Measurements from ENCODE around the gene FGR.
A peak's percentile ranks its signal among the peaks of the same experiment; 100 is the strongest.

DNA sequence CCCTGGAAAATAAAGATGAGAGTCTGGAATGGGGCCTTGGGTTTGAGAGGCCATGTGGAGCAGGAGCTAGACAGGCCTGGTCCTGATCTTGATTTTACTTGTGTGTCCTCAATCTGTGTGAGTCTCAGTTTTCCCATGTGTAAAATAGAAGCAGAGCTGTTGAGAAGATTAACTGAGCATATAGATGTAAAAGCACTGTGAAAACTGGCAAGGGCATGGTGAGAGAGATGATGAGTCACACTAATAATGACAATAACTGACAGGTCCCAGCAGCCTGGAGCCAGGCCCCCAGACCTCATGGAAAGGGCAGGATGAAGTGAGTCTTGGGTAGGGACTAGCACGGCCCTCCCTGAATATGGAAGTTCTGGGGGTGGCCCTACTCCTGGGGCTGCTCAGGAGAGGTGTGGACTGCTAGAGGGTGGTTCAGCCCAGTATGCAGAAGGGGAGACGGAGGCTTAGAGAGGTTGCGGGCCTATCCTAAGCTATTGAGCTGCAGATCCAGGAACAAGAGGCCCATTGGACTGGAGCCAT, 28.2 kb downstream of the FGR start:
- TF ChIP-seq, protein P1, sequence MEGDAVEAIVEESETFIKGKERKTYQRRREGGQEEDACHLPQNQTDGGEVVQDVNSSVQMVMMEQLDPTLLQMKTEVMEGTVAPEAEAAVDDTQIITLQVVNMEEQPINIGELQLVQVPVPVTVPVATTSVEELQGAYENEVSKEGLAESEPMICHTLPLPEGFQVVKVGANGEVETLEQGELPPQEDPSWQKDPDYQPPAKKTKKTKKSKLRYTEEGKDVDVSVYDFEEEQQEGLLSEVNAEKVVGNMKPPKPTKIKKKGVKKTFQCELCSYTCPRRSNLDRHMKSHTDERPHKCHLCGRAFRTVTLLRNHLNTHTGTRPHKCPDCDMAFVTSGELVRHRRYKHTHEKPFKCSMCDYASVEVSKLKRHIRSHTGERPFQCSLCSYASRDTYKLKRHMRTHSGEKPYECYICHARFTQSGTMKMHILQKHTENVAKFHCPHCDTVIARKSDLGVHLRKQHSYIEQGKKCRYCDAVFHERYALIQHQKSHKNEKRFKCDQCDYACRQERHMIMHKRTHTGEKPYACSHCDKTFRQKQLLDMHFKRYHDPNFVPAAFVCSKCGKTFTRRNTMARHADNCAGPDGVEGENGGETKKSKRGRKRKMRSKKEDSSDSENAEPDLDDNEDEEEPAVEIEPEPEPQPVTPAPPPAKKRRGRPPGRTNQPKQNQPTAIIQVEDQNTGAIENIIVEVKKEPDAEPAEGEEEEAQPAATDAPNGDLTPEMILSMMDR (IDR thresholded peaks at IDR 0.05), result peak in 1 of 12 donors; percentile 11
- TF ChIP-seq POLR2A (IDR thresholded peaks at IDR 0.05), result no peak

Measured in heart left ventricle (tissue), 13 donors.